ENCODE results near the gene TFF2. TPM values are rescaled to one million over a fixed set of nuclear protein-coding genes. Genes with fewer than 3 reads are reported as not detected.

The TFF2 gene
- total RNA-seq, 1 experiment from 2014 or later, result not detected

DNA sequence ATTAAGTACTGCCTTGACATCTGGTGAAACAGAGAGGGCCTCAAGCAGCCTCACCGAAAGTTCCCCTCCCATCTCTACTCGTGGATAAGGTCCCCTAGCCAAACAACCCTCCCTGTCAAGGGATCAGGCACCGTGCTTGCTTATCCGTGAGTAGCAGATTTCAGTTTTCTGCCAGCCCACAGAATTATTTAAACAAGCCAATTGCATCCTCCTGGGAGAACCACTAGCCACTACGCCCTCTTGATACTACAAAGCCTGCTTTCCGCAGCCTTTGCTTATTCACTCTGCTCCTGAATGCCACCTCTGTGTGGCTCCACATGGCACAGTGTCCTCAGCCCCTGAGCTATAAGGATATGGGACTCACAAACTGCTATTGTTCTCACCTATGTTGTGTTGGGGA lies 5.9 kb upstream of the TFF2 start:
- DNase-seq, result no peak
- Mint-ChIP-seq H3K27ac (ENCODE audit: unreplicated experiment) (no peak overlapping the region), H3K27me3 (ENCODE audit: unreplicated experiment) (peaks cover 17% of the 10 kb centered on the region), H3K9me3 (ENCODE audit: low read depth, unreplicated experiment) (peaks cover 6% of the 10 kb centered on the region), H3K4me1 (ENCODE audit: low read depth, unreplicated experiment) (peaks cover 10% of the 10 kb centered on the region), H3K4me3 (ENCODE audit: low read depth, unreplicated experiment) (no peak overlapping the region), H3K36me3 (ENCODE audit: insufficient read depth, unreplicated experiment) (no peaks in the 10 kb centered on the region)
- TF ChIP-seq, protein P1, sequence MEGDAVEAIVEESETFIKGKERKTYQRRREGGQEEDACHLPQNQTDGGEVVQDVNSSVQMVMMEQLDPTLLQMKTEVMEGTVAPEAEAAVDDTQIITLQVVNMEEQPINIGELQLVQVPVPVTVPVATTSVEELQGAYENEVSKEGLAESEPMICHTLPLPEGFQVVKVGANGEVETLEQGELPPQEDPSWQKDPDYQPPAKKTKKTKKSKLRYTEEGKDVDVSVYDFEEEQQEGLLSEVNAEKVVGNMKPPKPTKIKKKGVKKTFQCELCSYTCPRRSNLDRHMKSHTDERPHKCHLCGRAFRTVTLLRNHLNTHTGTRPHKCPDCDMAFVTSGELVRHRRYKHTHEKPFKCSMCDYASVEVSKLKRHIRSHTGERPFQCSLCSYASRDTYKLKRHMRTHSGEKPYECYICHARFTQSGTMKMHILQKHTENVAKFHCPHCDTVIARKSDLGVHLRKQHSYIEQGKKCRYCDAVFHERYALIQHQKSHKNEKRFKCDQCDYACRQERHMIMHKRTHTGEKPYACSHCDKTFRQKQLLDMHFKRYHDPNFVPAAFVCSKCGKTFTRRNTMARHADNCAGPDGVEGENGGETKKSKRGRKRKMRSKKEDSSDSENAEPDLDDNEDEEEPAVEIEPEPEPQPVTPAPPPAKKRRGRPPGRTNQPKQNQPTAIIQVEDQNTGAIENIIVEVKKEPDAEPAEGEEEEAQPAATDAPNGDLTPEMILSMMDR (IDR thresholded peaks at IDR 0.05; ENCODE audit: unreplicated experiment), result no peak
- CTCF ChIA-PET, result no interaction called here
- intact Hi-C loops (cut with micrococcal nuclease; ENCODE audit: unreplicated experiment), result no loop called here
- no TSS peak for BruUV-seq (replicated peaks)

DNA sequence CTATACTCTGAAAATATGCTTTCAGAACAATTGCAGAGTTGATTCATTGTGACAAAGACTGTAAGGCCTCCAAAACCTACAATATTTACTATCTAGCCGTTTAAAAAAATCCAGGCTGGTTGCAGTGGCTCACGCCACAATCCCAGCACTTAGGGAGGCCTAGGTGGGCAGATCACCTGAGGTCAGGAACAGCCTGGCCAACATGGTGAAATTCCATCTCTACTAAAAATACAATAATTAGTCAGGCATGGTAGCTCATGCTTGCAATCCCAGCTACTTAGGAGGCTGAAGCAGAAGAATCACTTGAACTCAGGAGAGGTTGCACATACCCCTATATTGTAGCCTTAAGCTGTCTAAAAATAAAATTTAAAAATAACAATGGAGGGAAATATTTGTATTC lies 5.3 kb upstream of the TFF2 start:
- H3K27me3 Mint-ChIP-seq (ENCODE audit: unreplicated experiment), result peaks cover 17% of the 10 kb centered on the region
- H3K4me1 Mint-ChIP-seq (ENCODE audit: low read depth, unreplicated experiment), result peaks cover 12% of the 10 kb centered on the region
- H3K27ac Mint-ChIP-seq (ENCODE audit: unreplicated experiment), result no peak overlapping the region
- TF ChIP-seq, protein P1 (IDR thresholded peaks at IDR 0.05; ENCODE audit: unreplicated experiment), result no peak
- CTCF ChIA-PET, result no interaction called here
- no TSS peak for BruUV-seq (replicated peaks)
- no peak overlapping the region for H3K4me3 Mint-ChIP-seq (ENCODE audit: low read depth, unreplicated experiment)
- H3K9me3 Mint-ChIP-seq (ENCODE audit: low read depth, unreplicated experiment), result peaks cover 6% of the 10 kb centered on the region
- H3K36me3 Mint-ChIP-seq (ENCODE audit: insufficient read depth, unreplicated experiment), result no peaks in the 10 kb centered on the region
- no peak for DNase-seq
- intact Hi-C loops (cut with micrococcal nuclease; ENCODE audit: unreplicated experiment), result no loop called here

DNA sequence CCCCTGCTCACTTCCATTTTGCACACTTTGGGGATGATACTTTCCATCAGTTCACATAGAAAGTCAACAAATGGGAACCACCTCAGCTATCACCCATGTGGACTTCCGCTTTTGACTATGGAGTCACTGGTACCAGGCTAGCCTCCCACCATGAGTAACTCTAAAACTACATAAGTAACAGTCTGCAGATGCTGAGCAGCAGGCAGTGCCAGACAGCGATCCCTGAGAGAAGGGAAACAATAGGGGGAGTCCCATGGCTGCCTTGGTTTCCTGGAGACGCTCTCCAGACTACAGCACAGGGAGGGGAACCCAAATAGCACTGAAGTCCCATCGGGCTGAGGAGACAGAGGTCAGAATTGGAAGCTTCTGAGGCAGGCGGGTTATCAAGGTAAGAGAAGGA lies 2.8 kb upstream of the TFF2 start:
- no TSS peak for BruUV-seq (replicated peaks)
- no peak for DNase-seq
- Mint-ChIP-seq H3K27me3 (ENCODE audit: unreplicated experiment) (peaks cover 17% of the 10 kb centered on the region), H3K36me3 (ENCODE audit: insufficient read depth, unreplicated experiment) (no peaks in the 10 kb centered on the region), H3K4me3 (ENCODE audit: low read depth, unreplicated experiment) (no peak overlapping the region), H3K9me3 (ENCODE audit: low read depth, unreplicated experiment) (peaks cover 6% of the 10 kb centered on the region), H3K4me1 (ENCODE audit: low read depth, unreplicated experiment) (peaks cover 17% of the 10 kb centered on the region), H3K27ac (ENCODE audit: unreplicated experiment) (no peak overlapping the region)
- intact Hi-C loops (cut with micrococcal nuclease; ENCODE audit: unreplicated experiment), result no loop called here
- TF ChIP-seq, protein P1 (IDR thresholded peaks at IDR 0.05; ENCODE audit: unreplicated experiment), result no peak
- CTCF ChIA-PET, result interaction anchor here (1.3 kb wide), 1 partner anchor 28 kb away, joined by 3 read pairs; no protein-coding TSS in a partner anchor

DNA sequence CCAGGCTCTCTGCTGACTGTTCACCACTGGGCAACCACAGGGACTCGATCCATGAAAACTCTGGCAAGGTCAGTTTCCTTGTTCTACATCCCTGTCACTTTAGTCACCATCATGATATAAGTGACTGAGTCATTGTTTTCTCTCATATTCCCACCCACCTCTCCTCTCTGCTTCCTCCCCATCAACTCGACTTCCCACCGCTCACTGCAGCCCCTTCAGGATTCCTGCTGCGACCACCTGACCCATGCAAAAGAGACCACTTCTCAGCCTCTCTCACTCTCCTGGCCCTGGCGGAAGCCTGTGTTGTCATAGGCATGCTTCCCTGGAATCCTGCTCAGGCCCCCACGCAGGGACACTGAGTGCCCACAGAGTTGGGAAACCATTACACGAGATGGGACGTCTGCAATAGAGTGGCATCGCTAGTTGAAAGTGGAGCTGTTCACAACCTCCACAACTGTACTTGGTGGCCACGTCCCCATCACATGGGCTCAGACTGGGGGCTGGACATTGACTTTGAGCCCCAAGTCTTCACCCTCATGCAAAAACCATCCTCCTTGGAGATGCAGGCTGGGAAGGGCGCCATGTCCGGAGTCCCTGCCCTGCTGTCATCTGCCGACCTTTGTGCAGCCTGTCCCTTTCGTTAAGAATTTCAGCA lies 1.8 kb upstream of the TFF2 start:
- DNase-seq, result no peak
- CTCF ChIA-PET, result interaction anchor here (1.3 kb wide), 1 partner anchor 29 kb away, joined by 3 read pairs; no protein-coding TSS in a partner anchor
- Mint-ChIP-seq H3K9me3 (ENCODE audit: low read depth, unreplicated experiment) (peaks cover 4% of the 10 kb centered on the region), H3K4me3 (ENCODE audit: low read depth, unreplicated experiment) (no peak overlapping the region), H3K27ac (ENCODE audit: unreplicated experiment) (no peak overlapping the region), H3K4me1 (ENCODE audit: low read depth, unreplicated experiment) (peaks cover 7% of the 10 kb centered on the region), H3K27me3 (ENCODE audit: unreplicated experiment) (peaks cover 17% of the 10 kb centered on the region), H3K36me3 (ENCODE audit: insufficient read depth, unreplicated experiment) (no peaks in the 10 kb centered on the region)
- intact Hi-C loops (cut with micrococcal nuclease; ENCODE audit: unreplicated experiment), result no loop called here
- TF ChIP-seq, protein P1 (IDR thresholded peaks at IDR 0.05; ENCODE audit: unreplicated experiment), result no peak
- no TSS peak for BruUV-seq (replicated peaks)

Measured in Calu3 (cell line).